ENCODE data around the gene TUBGCP6.

TUBGCP6 gene

GRCh38 chr22:50226063-50226874 is 18.6 kb downstream of the TUBGCP6 start:
- DNase-seq = no peak

GRCh38 chr22:50225200-50225969 is 19.4 kb downstream of the TUBGCP6 start:
- DNase-seq = no peak

- no peak for DNase-seq
Observed at GRCh38 chr22:50224071-50224470, 20.8 kb downstream of the TUBGCP6 start.

- DNase-seq = no peak
Observed at GRCh38 chr22:50222508-50222907, 22.3 kb downstream of the TUBGCP6 start.

- DNase-seq = no peak
Observed at GRCh38 chr22:50221410-50222300, 23.2 kb downstream of the TUBGCP6 start.

GRCh38 chr22:50220603-50221409 is 24.0 kb downstream of the TUBGCP6 start:
- no peak for DNase-seq

- no peak for DNase-seq
Observed at GRCh38 chr22:50219800-50220602, 24.8 kb downstream of the TUBGCP6 start.

GRCh38 chr22:50218996-50219727 is 25.7 kb downstream of the TUBGCP6 start:
- DNase-seq = peak; percentile 86

GRCh38 chr22:50218153-50218995 is 26.4 kb downstream of the TUBGCP6 start:
- no peak for DNase-seq

- DNase-seq = no peak
Observed at GRCh38 chr22:50217543-50218152, 27.2 kb downstream of the TUBGCP6 start.

- DNase-seq = no peak
Observed at GRCh38 chr22:50216684-50217520, 27.9 kb downstream of the TUBGCP6 start.

- DNase-seq = no peak
Observed at GRCh38 chr22:50216055-50216683, 28.7 kb downstream of the TUBGCP6 start.

- no peak for DNase-seq
Observed at GRCh38 chr22:50215297-50216054, 29.3 kb downstream of the TUBGCP6 start.

GRCh38 chr22:50213263-50213662 is 31.6 kb downstream of the TUBGCP6 start:
- DNase-seq = no peak

- DNase-seq = no peak
Observed at GRCh38 chr22:50211147-50211546, 33.7 kb downstream of the TUBGCP6 start.

GRCh38 chr22:50210378-50211139 is 34.3 kb downstream of the TUBGCP6 start:
- DNase-seq = no peak

All from fibroblast of skin of scalp (primary cell).